A673 (cell line): ENCODE data around the gene ALDH9A1. TPM values are rescaled to one million over a fixed set of nuclear protein-coding genes. Genes with fewer than 3 reads are reported as not detected.
"Not testable (repeated sequence)": the region's sequence is repeated elsewhere in the genome, so short reads cannot be mapped to it uniquely, and the experiment has no call there.

Experiments used
- BruUV-seq: library from RNA; stranded (reverse); fragments of 400-500 nt; replicated peaks from 2 replicates; lab custom pipeline; 2021; lab: Mats Ljungman, UMichigan
- CTCF ChIA-PET: fragments of 300-600 bp; sonication (Branson Sonifier 250); formaldehyde crosslinking; loops from one replicate; lab custom pipeline; 2022; ENCODE audit warnings: antibody characterized with exemption; lab: Charles Lee
- POLR2A ChIA-PET: fragments of 300-600 bp; sonication (Branson Sonifier 250); formaldehyde crosslinking; loops from one replicate; lab custom pipeline; 2022; ENCODE audit warnings: antibody characterized with exemption; ENCODE audit not compliant: low non-redundant PET; lab: Charles Lee
- DNase-seq: peaks from one replicate; pipeline ENCODE4 v3.0.0-alpha.2; 2015; ENCODE audit warnings: low spot score
- H3K27ac ChIP-seq: fragments of 200-600 bp; sonication (generic); 2 replicates; pipeline ENCODE4 v1.5.1; 2016; ENCODE audit warnings: mixed run types, low read depth, mild to moderate bottlenecking, mixed read lengths, antibody characterized with exemption, low read length; ENCODE audit not compliant: poor library complexity, severe bottlenecking
- H3K27me3 ChIP-seq: fragments of 200-600 bp; sonication (generic); replicated peaks from 2 replicates; pipeline ENCODE4 v1.6.1; 2017; ENCODE audit warnings: mixed run types, low read depth, mild to moderate bottlenecking, mixed read lengths, antibody characterized with exemption, low read length; ENCODE audit not compliant: insufficient read depth, poor library complexity
- H3K36me3 ChIP-seq: fragments of 200-600 bp; sonication (generic); 2 replicates; pipeline ENCODE4 v1.6.1; 2016; ENCODE audit warnings: mixed run types, mild to moderate bottlenecking, mixed read lengths, antibody characterized with exemption, low read length; ENCODE audit not compliant: insufficient read depth, poor library complexity, severe bottlenecking
- H3K4me1 ChIP-seq: fragments of 200-600 bp; sonication (generic); 2 replicates; pipeline ENCODE4 v1.6.1; 2017; ENCODE audit warnings: mixed run types, mild to moderate bottlenecking, mixed read lengths, antibody characterized with exemption, low read length; ENCODE audit not compliant: insufficient read depth, poor library complexity, severe bottlenecking
- H3K4me3 ChIP-seq: fragments of 200-600 bp; sonication (generic); 2 replicates; pipeline ENCODE4 v1.5.1; 2016; ENCODE audit warnings: low read depth, mixed run types, mild to moderate bottlenecking, mixed read lengths, low read length; ENCODE audit not compliant: poor library complexity, severe bottlenecking
- H3K9me3 ChIP-seq: fragments of 200-600 bp; sonication (generic); 2 replicates; pipeline ENCODE4 v1.6.1; 2016; ENCODE audit warnings: mixed run types, low read depth, mild to moderate bottlenecking, mixed read lengths, antibody characterized with exemption, low read length; ENCODE audit not compliant: poor library complexity, severe bottlenecking
- EZH2 ChIP-seq: fragments of 200-600 bp; sonication (generic); IDR thresholded peaks from 2 replicates; pipeline ENCODE4 v1.6.1; 2017; ENCODE audit warnings: borderline replicate concordance, low read depth, mild to moderate bottlenecking, mixed read lengths, antibody characterized with exemption, low read length; ENCODE audit not compliant: poor library complexity, severe bottlenecking
- intact Hi-C: fragments of 100-400 bp; cut with micrococcal nuclease; formaldehyde crosslinking; loops from one replicate; pipeline ENCODE4 v1.10.0; 2022; ENCODE audit not compliant: unreplicated experiment
- total RNA-seq: library from RNA; stranded (reverse); gene quantifications from 2 replicates; pipeline ENCODE4 v1.2.3, GENCODE V29; 2021
- TF ChIP-seq, protein P1 (sequence below): fragments of 300-800, 200-600 bp; sonication (generic); conservative IDR thresholded peaks from 2 replicates; pipeline ENCODE4 v1.5.1; 2017; ENCODE audit warnings: low read depth, mild to moderate bottlenecking, antibody characterized with exemption, low read length, moderate library complexity, mixed read lengths

ALDH9A1 gene
- total RNA-seq, 1 experiment from 2014 or later = 83.0 TPM

GRCh38 chr1:165661703-165662102, 36.7 kb downstream of the ALDH9A1 start:
- TF ChIP-seq EZH2 = no peak
- TF ChIP-seq, protein P1, sequence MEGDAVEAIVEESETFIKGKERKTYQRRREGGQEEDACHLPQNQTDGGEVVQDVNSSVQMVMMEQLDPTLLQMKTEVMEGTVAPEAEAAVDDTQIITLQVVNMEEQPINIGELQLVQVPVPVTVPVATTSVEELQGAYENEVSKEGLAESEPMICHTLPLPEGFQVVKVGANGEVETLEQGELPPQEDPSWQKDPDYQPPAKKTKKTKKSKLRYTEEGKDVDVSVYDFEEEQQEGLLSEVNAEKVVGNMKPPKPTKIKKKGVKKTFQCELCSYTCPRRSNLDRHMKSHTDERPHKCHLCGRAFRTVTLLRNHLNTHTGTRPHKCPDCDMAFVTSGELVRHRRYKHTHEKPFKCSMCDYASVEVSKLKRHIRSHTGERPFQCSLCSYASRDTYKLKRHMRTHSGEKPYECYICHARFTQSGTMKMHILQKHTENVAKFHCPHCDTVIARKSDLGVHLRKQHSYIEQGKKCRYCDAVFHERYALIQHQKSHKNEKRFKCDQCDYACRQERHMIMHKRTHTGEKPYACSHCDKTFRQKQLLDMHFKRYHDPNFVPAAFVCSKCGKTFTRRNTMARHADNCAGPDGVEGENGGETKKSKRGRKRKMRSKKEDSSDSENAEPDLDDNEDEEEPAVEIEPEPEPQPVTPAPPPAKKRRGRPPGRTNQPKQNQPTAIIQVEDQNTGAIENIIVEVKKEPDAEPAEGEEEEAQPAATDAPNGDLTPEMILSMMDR = no peak
- BruUV-seq = no TSS peak
- DNase-seq = no peak
- H3K4me3 ChIP-seq = no peak overlapping the region
- H3K27me3 ChIP-seq = no peaks in the 10 kb centered on the region
- H3K9me3 ChIP-seq = no peaks in the 10 kb centered on the region
- CTCF ChIA-PET = no interaction called here
- no peaks in the 10 kb centered on the region for H3K4me1 ChIP-seq
- H3K27ac ChIP-seq = no peak overlapping the region
- POLR2A ChIA-PET = no interaction called here
- H3K36me3 ChIP-seq = peaks cover 59% of the 10 kb centered on the region
- intact Hi-C loops = no loop called here

GRCh38 chr1:165659581-165659895, 38.8 kb downstream of the ALDH9A1 start:
- no peak for TF ChIP-seq EZH2
- TF ChIP-seq, protein P1 = no peak
- BruUV-seq = no TSS peak
- DNase-seq = no peak
- H3K4me1 ChIP-seq = no peaks in the 10 kb centered on the region
- ChIA-PET POLR2A (interaction anchor here (0.5 kb wide), 1 partner anchor 58 kb away, joined by 3 read pairs; no protein-coding TSS in a partner anchor), CTCF (no interaction called here)
- no peak overlapping the region for H3K27ac ChIP-seq
- no peaks in the 10 kb centered on the region for H3K27me3 ChIP-seq
- H3K4me3 ChIP-seq = no peak overlapping the region
- H3K9me3 ChIP-seq = no peaks in the 10 kb centered on the region
- peaks cover 56% of the 10 kb centered on the region for H3K36me3 ChIP-seq
- intact Hi-C loops = no loop called here

DNA sequence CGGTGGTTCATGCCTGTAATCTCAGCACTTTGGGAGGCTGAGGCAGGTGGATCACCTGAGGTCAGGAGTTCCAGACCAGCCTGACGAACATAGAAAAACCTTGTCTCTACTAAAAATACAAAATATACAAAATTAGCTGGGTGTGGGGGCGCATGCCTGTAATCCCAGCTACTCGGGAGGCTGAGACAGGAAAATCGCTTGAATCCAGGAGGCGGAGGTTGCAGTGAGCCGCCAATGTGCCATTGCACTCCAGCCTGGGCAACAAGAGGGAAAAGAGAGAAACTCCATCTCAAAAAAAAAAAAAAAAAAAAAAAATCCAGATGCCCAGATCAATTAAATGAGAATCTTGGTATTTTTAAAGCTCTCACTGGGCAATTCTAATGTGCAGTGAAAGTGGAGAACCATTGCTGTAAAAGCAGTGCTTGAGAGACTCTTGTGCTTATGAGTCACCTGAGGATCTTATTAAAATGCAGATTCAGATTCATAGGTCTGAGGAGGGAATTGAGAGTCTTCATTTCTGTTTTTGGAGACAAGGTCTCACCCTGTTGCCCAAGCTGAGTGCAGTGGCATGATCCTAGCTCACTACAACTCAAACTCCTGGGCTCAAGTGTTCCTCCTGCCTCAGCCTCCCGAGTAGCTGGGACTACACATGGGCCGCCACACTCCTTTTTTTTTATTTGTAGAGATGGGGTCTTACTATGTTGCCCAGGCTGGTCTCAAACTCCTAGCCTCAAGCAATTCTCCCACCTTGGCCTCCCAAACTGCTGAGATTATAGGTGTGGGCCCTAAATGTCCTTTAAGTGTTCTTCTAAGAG, 39.4 kb downstream of the ALDH9A1 start:
- intact Hi-C loops, H3K4me3 ChIP-seq, H3K4me1 ChIP-seq, H3K9me3 ChIP-seq, POLR2A ChIA-PET, BruUV-seq, DNase-seq, H3K27me3 ChIP-seq, CTCF ChIA-PET, H3K27ac ChIP-seq: not testable (repeated sequence)
- peaks cover 55% of the 10 kb centered on the region for H3K36me3 ChIP-seq
